CD4-positive, alpha-beta T cell treated with Interleukin-17A for 4 hours (primary cell): ENCODE data around the gene WWOX.
A peak's percentile ranks its signal among the peaks of the same experiment; 100 is the strongest.
"Not testable (repeated sequence)": the region's sequence is repeated elsewhere in the genome, so short reads cannot be mapped to it uniquely, and the experiment has no call there.

ENCODE experiments used
- DNase-seq: peaks from one replicate; pipeline ENCODE4 v3.0.0-alpha.2; 2020; ENCODE audit warnings: mixed read lengths

WWOX gene

DNA sequence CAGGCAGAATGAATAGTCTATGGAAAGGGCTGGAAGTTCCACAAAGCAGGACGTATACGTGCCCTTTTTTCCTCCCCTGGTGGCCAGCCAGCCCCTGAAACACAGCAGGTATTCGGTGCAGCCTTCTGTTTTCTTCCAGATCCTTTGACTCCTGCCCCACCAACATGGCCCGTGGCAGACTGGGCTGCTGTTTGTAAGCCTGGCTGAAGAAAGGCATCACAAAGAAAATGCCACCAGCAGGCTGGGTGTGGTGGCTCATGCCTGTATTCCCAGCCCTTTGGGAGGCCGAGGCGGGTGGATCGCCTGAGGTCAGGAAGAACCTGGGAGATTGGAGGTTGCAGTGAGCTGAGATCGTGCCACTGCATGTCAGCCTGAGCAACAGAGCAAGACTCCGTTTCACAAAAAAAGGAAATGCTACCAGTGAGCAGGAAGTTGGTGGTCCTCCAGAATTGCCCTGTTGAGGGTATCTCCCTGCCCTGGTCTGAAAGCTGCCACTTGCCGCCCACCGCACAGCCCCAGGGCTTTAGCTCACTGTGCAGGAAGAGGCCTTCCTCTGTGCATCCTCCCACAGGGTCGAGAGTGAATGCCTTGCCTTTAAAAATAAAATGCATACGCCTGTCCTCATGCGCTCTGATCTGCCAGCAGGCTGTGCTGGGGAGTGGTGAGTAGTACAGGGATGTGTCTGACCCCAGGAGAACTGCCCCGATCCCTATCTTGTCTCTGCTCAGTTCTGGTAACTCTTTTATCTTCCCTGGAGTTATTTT, 913.4 kb downstream of the WWOX start:
- no peak for DNase-seq

DNA sequence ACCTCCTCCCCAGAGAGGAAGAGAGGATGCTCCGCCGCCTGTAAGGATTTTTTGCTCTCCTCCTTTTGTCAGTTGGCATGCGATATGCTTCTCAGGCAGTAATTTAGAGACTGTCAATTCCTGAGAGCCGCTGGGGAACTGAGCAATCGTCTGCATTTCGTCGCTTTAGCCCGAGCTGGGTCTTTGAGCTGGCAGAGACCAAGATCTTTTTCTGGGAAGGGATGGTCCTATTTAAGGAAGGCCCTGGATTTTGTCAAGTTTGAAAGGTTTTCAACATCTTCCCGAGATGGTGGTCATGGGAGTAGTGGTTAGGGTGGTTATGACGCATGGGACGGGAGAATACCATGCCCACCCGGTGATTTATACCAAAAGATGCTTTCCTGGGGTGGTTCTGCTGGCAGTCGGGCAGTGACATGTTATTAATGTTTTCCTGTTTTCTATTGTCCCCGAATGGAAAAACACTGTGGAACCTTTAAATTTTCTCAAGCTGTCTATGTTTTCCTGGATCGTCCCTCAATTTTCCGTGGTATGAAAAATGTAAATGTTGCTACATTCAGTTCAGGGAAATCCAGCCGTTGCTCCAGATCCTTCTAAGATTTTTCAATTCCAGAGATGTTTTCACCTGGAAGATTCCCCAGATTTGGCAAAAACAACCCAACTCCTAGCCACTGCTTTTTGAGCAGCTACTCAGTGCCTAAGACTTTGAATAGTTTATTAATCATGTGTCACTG, 914.6 kb downstream of the WWOX start:
- no peak for DNase-seq

- DNase-seq: no peak
These were observed 919.4 kb downstream of the WWOX start for GRCh38 chr16:79018650-79019429.

- DNase-seq: no peak
These were observed 920.0 kb downstream of the WWOX start for GRCh38 chr16:79019431-79019830.

DNA sequence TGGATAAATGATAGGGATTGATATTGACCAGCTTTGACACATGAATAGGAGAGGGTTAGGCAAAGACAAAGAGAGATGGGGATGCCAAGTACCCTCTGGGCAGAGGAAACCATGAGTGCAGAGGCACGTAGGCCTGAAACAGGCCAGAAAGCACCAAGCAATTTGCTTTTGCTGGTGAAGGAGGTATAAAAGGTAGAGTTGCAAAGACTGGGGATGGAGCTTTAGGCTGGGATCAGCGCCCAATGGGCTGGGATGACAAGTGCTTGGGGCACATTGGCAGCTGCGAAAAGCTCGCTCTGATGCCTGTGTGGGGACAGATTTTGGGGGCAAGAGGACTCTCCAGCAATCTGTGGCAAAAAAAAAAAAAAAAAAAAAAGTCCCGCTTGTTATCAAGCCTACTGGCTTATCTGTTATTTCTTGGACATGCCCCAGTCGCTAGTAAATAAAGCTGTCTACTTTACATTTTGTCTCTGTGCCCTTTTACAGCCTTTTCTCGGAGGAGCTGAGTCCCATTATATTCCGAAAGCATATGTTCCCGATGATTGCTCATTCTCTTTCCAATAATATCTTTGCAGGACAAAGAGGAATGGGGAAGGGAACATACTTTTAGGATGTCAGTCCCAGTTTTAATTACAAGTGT, 922.7 kb downstream of the WWOX start:
- no peak for DNase-seq

DNA sequence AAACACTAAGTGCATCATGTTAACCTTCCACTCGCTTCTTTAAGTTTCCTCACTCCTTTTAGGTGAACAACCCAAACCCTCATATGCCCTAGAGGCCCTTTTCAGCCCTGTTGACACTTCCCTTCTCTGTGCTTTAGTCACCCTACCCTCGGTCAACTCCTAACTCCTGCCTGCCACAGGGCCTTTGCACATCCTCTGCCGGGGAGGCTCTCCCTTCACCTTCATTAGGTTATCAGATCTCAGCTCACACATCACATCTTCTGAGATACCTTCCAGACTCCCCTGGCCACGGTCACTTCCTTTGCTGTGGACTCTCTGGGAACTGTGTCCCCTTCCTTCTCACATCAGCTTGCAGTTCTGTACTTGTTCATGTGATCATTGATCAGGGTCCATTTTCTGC, 926.7 kb downstream of the WWOX start:
- DNase-seq: no peak

GRCh38 chr16:79036541-79036940, 937.1 kb downstream of the WWOX start:
- DNase-seq: no peak

DNA sequence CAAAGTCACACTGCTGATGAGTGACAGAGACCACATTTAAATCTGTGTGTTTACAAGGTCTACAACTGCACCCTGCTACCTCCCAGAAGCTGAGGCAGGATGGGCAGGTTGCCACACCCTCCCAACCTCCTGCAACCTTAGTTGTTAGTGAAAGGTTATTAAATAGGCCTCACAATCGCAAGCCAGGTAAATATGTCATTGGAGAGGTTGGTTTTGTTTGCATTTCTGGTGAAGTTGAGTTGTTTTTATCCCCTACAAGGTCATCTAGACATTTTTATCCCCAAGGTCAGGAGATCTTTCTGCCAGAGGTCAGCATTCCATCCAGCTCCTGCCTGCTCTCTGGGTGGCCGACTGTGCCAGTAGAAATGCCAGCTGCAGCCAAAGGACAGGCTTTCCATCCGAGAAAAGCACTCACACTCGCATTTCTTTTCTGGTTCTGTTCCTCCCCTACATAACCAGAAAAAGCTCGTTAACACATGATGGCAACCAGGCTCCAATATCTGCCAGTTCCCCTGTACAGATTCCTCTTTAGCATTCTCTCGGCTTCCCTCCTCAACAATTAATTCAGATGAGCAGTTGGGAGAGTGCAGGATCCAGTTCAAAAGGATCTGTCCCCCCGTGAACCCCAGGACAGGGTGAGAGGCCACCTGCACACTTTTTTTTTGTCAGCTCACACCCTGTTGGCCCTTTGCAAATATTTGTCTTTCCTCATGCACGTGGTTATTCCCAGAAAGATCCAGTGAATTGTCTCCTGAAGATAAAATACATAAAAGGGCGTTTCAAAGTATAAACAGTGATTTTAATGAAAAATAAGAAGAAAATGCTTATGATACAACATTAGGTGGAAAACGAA, 938.3 kb downstream of the WWOX start:
- no peak for DNase-seq

- DNase-seq: no peak
These were observed 941.8 kb downstream of the WWOX start for GRCh38 chr16:79041206-79041605.

DNA sequence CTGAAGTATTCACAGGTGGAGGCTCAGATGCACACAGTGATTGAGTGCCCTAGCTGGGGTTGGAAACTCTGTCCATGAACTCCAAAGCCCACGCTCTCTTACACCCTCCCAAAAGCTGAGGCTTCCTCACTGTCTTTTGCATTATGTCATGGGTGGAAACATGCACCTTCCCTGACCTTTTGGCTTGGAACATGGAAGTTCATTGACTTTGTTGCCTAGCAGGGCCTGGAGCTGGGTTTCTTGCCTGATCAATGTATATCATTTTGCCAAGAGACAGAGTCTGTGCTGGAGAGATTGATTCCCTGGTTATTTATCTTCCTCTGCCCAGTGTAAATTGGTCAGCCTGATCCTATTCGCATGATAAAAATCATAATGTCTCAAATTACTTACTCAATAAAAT, 942.7 kb downstream of the WWOX start:
- DNase-seq: no peak

- DNase-seq: peak; percentile 28
These were observed 943.4 kb downstream of the WWOX start for GRCh38 chr16:79042886-79043285.

GRCh38 chr16:79045191-79045590, 945.7 kb downstream of the WWOX start:
- no peak for DNase-seq

DNA sequence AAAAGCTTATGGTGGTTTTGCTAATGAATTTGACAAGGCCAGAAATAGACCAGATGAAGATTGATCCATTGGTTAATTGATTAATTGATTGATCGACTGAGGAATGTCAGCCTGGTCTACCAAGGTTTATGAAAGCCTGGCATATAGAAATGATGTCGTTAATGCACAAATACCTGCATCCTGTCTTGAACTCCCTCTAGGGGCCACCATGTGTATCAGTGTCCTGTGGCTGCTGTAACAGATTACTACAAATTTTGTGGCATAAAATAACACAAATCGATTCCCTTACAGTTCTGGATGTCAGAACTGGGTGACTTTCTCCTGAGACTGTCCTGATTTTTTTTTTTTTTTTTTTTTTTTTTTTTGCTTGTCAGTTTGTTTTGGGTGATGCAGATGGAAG, 947.9 kb downstream of the WWOX start:
- no peak for DNase-seq

- no peak for DNase-seq
These were observed 949.6 kb downstream of the WWOX start for GRCh38 chr16:79049040-79049439.

DNA sequence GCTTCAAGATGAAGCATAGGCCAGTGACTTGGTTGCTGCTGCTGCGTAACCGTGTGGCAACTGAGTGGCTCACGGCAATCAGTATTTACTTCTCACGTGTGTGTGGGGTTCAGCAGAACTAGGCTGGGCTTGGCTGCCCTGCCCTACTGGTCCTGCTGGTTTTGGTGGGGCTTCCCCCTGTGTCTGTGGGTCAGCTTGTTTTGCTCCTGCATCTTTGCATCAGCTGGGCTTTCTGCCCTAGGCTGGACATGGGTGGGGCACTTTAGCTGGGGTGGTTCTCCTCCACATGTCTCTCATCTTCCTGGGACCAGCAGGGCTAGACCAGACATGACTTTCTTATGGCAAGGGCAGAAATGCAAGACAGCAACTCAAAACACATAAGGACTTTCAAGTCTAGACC, 950.6 kb downstream of the WWOX start:
- DNase-seq: no peak

DNA sequence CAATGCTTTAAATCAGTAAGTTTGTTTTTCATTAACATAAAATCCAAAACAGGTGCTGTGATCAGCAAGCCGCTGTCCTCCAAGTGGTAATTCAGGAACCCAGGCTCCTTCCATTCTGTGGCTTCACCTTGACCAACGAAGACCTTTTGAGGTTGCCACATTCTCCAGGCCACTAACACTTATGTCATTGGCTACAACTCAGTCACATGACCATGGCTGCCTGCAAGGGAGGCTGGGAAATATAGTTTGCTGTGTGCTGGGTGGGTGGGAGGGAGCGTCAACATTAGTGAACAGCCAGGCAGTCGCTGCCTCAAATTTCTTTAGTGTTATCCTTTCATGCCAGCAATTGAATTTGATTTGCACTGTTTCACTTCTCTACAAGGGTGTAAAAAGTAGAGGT, 951.9 kb downstream of the WWOX start:
- no peak for DNase-seq

- DNase-seq: not testable (repeated sequence)
These were observed 952.7 kb downstream of the WWOX start for GRCh38 chr16:79052198-79052597.

GRCh38 chr16:79053577-79053976, 954.1 kb downstream of the WWOX start:
- no peak for DNase-seq

GRCh38 chr16:79054211-79054984, 954.9 kb downstream of the WWOX start:
- DNase-seq: no peak

DNA sequence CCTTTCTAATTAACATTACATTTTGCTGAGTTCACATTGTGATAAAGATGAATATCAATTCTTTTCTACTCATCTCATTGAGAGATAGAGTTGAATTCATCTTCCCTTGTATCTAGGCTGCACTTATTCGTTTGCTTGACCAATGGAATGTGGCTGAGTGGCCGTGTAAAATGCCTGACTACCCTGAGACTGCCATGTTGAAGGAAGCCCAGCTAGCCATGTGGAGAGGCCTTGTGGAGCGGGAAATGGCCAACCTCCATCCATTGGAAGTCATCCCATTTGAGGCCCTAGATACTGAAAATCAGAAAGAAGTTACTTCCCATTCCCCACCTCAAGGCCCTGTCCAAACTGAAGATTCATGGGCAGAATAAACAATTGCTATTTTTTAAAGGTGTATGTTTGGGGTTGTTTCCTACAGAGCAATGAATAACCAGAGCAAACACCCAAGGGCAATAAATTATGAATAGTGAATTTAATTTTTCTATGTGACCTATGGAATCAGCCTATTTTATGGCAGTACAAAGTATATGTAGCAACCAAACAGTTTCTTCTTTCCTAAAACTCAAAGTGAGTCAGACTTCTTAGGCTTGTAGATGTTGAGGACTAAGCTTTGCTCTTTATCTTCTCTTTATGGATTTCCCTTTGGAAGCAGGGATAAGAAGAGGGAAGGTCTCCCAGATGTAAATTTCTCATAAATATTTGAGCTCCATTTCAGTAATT, 956.0 kb downstream of the WWOX start:
- DNase-seq: no peak

DNA sequence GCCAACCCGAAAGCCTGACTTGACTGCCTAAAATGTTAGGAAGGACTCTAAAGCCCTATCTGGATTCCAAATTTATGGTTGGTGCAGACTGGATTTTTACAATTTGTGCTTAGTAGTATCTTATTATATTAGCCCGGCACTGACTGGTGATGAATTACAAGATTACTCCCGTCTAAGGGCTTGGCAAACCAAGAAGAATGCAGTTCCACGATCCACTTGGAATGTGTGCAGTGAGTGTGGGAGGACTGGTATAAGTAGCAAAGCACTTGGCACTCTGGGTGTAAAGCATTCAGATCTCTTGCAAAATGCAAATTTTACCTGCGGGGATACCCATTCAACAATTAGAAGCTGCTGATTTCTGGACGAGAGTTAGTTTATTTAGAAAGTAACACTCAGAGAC, 961.7 kb downstream of the WWOX start:
- no peak for DNase-seq
